H1 (cell line): ENCODE measurements around the gene INPP4B. TPM values are rescaled to one million over a fixed set of nuclear protein-coding genes. Genes with fewer than 3 reads are reported as not detected.

Experiments used
- CTCF ChIA-PET: fragments of 300-600 bp; sonication (Branson Sonifier 250); formaldehyde crosslinking; loops from one replicate; lab custom pipeline; 2021; ENCODE audit not compliant: partially characterized antibody; lab: Charles Lee
- POLR2A ChIA-PET: fragments of 300-600 bp; sonication (Branson Sonifier 250); formaldehyde crosslinking; loops from one replicate; lab custom pipeline; 2021; ENCODE audit warnings: inconsistent platforms; ENCODE audit not compliant: partially characterized antibody; lab: Charles Lee
- DNase-seq, 2 experiments: peaks; one replicate each; pipeline versions ENCODE4 v3.0.0 to v3.0.0-alpha.2; 2010 to 2022; ENCODE audit warnings: low spot score in 2 of 2, low read depth in 1 of 2, mixed read lengths in 1 of 2
- FAIRE-seq: peaks from 2 replicates; lab custom pipeline; 2011; peaks lifted over from hg19 to GRCh38; lab: Jason Lieb, UNC
- H2AFZ ChIP-seq: 2 replicates; pipeline ENCODE4 v1.8.1; 2012; ENCODE audit warnings: low read length, inconsistent platforms
- H2AK5ac ChIP-seq: 2 replicates; pipeline ENCODE4 v1.6.1; 2013; ENCODE audit warnings: low read depth, low read length
- H2BK120ac ChIP-seq: replicated peaks from 2 replicates; pipeline ENCODE3; 2013; ENCODE audit warnings: low read depth, low read length, inconsistent platforms
- H2BK12ac ChIP-seq: 2 replicates; pipeline ENCODE4 v1.6.1; 2013; ENCODE audit warnings: low read depth, low read length
- H2BK15ac ChIP-seq: 2 replicates; pipeline ENCODE4 v1.6.1; 2013; ENCODE audit warnings: low read length
- H2BK20ac ChIP-seq: 2 replicates; pipeline ENCODE4 v1.6.1; 2013; ENCODE audit warnings: low read length
- H2BK5ac ChIP-seq: 2 replicates; pipeline ENCODE4 v1.6.1; 2013; ENCODE audit warnings: low read depth, low read length
- H3K14ac ChIP-seq: 2 replicates; pipeline ENCODE4 v1.6.1; 2013; ENCODE audit warnings: inconsistent platforms; ENCODE audit not compliant: insufficient read length
- H3K18ac ChIP-seq: 2 replicates; pipeline ENCODE4 v1.6.1; 2013; ENCODE audit warnings: low read length; ENCODE audit errors: extremely low read depth
- H3K23ac ChIP-seq: 2 replicates; pipeline ENCODE4 v1.6.1; 2013; ENCODE audit warnings: inconsistent platforms; ENCODE audit not compliant: insufficient read length
- H3K23me2 ChIP-seq: 2 replicates; pipeline ENCODE4 v1.6.1; 2013; ENCODE audit warnings: low read depth, low read length
- H3K27ac ChIP-seq: 2 replicates; pipeline ENCODE4 v1.6.1; 2011; ENCODE audit warnings: low read depth, low read length, inconsistent platforms
- H3K27me3 ChIP-seq, 4 experiments: replicated peaks in 1 of 4; 1 replicate in 1 of 4; 2 replicates in 3 of 4; pipeline versions ENCODE4 v1.6.1 to v1.8.1; 2011 to 2013; ENCODE audit warnings: low read length in 3 of 4, mild to moderate bottlenecking in 3 of 4, inconsistent platforms in 2 of 4, mixed read lengths in 2 of 4, moderate library complexity in 1 of 4; ENCODE audit not compliant: control insufficient read depth in 3 of 4, insufficient read depth in 3 of 4; ENCODE audit errors: extremely low read depth in 1 of 4
- H3K36me3 ChIP-seq, 4 experiments: 2 replicates each; pipeline versions ENCODE4 v1.6.1 to v1.8.1; 2011 to 2013; ENCODE audit warnings: mild to moderate bottlenecking in 4 of 4, low read length in 3 of 4, moderate library complexity in 2 of 4, control low read depth in 1 of 4, inconsistent platforms in 1 of 4; ENCODE audit not compliant: insufficient read depth in 4 of 4, control insufficient read depth in 2 of 4
- H3K4ac ChIP-seq: replicated peaks from 2 replicates; pipeline ENCODE3; 2013; ENCODE audit warnings: low read length, low read depth, mixed read lengths, inconsistent platforms; ENCODE audit not compliant: insufficient read length
- H3K4me1 ChIP-seq, 4 experiments: replicated peaks in 1 of 4; 1 replicate in 1 of 4; 2 replicates in 3 of 4; pipeline versions ENCODE4 v1.6.1 to v1.8.1; 2011 to 2013; ENCODE audit warnings: low read length in 3 of 4, inconsistent platforms in 2 of 4, mixed read lengths in 1 of 4; ENCODE audit not compliant: insufficient read depth in 4 of 4, control insufficient read depth in 3 of 4
- H3K4me2 ChIP-seq, 2 experiments: 2 replicates each; pipeline versions ENCODE4 v1.6.1 to v1.8.1; 2011 to 2013; ENCODE audit warnings: low read depth in 2 of 2, low read length in 2 of 2, control low read depth in 1 of 2, inconsistent platforms in 1 of 2, mild to moderate bottlenecking in 1 of 2; ENCODE audit not compliant: insufficient read depth in 1 of 2
- H3K4me3 ChIP-seq, 4 experiments: fragments of 200-600, 300-600 bp in 1 of 4; sonication (generic), shearing (Covaris generic), sonication (Bioruptor Twin) in 1 of 4; 2 replicates each; pipeline versions ENCODE4 v1.5.1 to v1.8.1; 2011 to 2016; ENCODE audit warnings: low read length in 4 of 4, low read depth in 3 of 4, control low read depth in 2 of 4, inconsistent platforms in 2 of 4, mild to moderate bottlenecking in 2 of 4, mixed read lengths in 1 of 4, moderate library complexity in 1 of 4; ENCODE audit not compliant: insufficient read depth in 2 of 4; ENCODE audit errors: extremely low read depth in 1 of 4
- H3K56ac ChIP-seq: replicated peaks from 2 replicates; pipeline ENCODE3; 2013; ENCODE audit warnings: low read depth, mild to moderate bottlenecking, mixed read lengths, low read length, inconsistent platforms; ENCODE audit not compliant: insufficient read length
- H3K79me1 ChIP-seq: 2 replicates; pipeline ENCODE4 v1.6.1; 2013; ENCODE audit warnings: low read depth, low read length, control low read depth
- H3K79me2 ChIP-seq, 2 experiments: 2 replicates each; pipeline versions ENCODE4 v1.6.1 to v1.8.1; 2012 to 2013; ENCODE audit warnings: low read length in 2 of 2, mild to moderate bottlenecking in 2 of 2, inconsistent platforms in 1 of 2; ENCODE audit not compliant: insufficient read depth in 2 of 2, control insufficient read depth in 1 of 2
- H3K9ac ChIP-seq, 4 experiments: replicated peaks in 1 of 4; 1 replicate in 1 of 4; 2 replicates in 3 of 4; pipeline versions ENCODE4 v1.6.1 to v1.8.1; 2011 to 2013; ENCODE audit warnings: low read depth in 3 of 4, low read length in 3 of 4, control low read depth in 2 of 4, mild to moderate bottlenecking in 2 of 4, moderate library complexity in 2 of 4, inconsistent platforms in 1 of 4; ENCODE audit errors: extremely low read depth in 1 of 4
- H3K9me3 ChIP-seq, 2 experiments: 2 replicates each; pipeline versions ENCODE4 v1.6.1 to v1.8.1; 2012 to 2013; ENCODE audit warnings: mild to moderate bottlenecking in 2 of 2, moderate library complexity in 2 of 2, control low read depth in 1 of 2, inconsistent platforms in 1 of 2, low read depth in 1 of 2, low read length in 1 of 2, mixed read lengths in 1 of 2; ENCODE audit not compliant: insufficient read depth in 2 of 2
- H4K20me1 ChIP-seq, 2 experiments: replicated peaks in 1 of 2; 2 replicates each; pipeline versions ENCODE3 to v1.8.1; 2011 to 2013; ENCODE audit warnings: inconsistent platforms in 2 of 2, low read length in 2 of 2, mild to moderate bottlenecking in 1 of 2; ENCODE audit not compliant: insufficient read depth in 2 of 2, control insufficient read depth in 1 of 2
- H4K5ac ChIP-seq: 2 replicates; pipeline ENCODE4 v1.6.1; 2013; ENCODE audit warnings: low read length, low read depth, mixed read lengths, inconsistent platforms; ENCODE audit not compliant: insufficient read length
- H4K8ac ChIP-seq: 2 replicates; pipeline ENCODE4 v1.8.0; 2013; ENCODE audit warnings: mild to moderate bottlenecking, moderate library complexity, low read length, inconsistent platforms; ENCODE audit not compliant: insufficient read depth; ENCODE audit errors: extremely low read depth
- H4K91ac ChIP-seq: replicated peaks from 2 replicates; pipeline ENCODE3; 2013; ENCODE audit warnings: low read length, mixed read lengths, inconsistent platforms; ENCODE audit not compliant: insufficient read length
- BRCA1 ChIP-seq: IDR thresholded peaks from 2 replicates; pipeline ENCODE4 v1.6.1; 2012; ENCODE audit warnings: low read depth, low read length, improper control_type of control experiment
- CHD1 ChIP-seq: IDR thresholded peaks from 2 replicates; pipeline ENCODE4 v1.6.1; 2012; ENCODE audit warnings: low read depth, low read length, improper control_type of control experiment
- CHD2 ChIP-seq: IDR thresholded peaks from 2 replicates; pipeline ENCODE4 v1.6.1; 2012; ENCODE audit warnings: low read length, improper control_type of control experiment
- JUN ChIP-seq: IDR thresholded peaks from 2 replicates; pipeline ENCODE4 v1.6.1; 2011; ENCODE audit warnings: low read depth, mild to moderate bottlenecking, improper control_type of control experiment, low read length
- KDM4A ChIP-seq: IDR thresholded peaks from one replicate; pipeline ENCODE4 v1.7.1; 2012; ENCODE audit warnings: low read depth, mild to moderate bottlenecking, moderate library complexity, low read length, inconsistent platforms; ENCODE audit not compliant: severe bottlenecking
- MAX ChIP-seq: IDR thresholded peaks from 2 replicates; pipeline ENCODE4 v1.6.1; 2012; ENCODE audit warnings: inconsistent platforms
- POLR2A ChIP-seq, 2 experiments: IDR thresholded peaks; 1 replicate in 1 of 2; 2 replicates in 1 of 2; pipeline ENCODE4 v1.6.1; 2011; ENCODE audit warnings: low read depth in 2 of 2, low read length in 2 of 2, mild to moderate bottlenecking in 2 of 2; ENCODE audit errors: control extremely low read depth in 1 of 2
- RXRA ChIP-seq: IDR thresholded peaks from 2 replicates; pipeline ENCODE4 v1.6.1; 2011; ENCODE audit warnings: low read depth, mild to moderate bottlenecking, low read length, moderate library complexity; ENCODE audit not compliant: insufficient read depth
- SAP30 ChIP-seq: fragments of 300-600 bp; sonication (generic); IDR thresholded peaks from 2 replicates; pipeline ENCODE4 v1.7.1; 2012; ENCODE audit warnings: low read length, moderate library complexity, mild to moderate bottlenecking, inconsistent platforms; ENCODE audit not compliant: insufficient read depth, insufficient replicate concordance
- TAF1 ChIP-seq: IDR thresholded peaks from 2 replicates; pipeline ENCODE4 v1.6.1; 2011; ENCODE audit warnings: mild to moderate bottlenecking, low read depth, low read length
- TEAD4 ChIP-seq: IDR thresholded peaks from 2 replicates; pipeline ENCODE4 v1.6.1; 2012; ENCODE audit warnings: low read depth, low read length, inconsistent platforms, mixed read lengths
- ZNF274 ChIP-seq: IDR thresholded peaks from 2 replicates; pipeline ENCODE4 v1.7.0; 2012; ENCODE audit warnings: low read length, borderline replicate concordance; ENCODE audit errors: extremely low read depth
- WGBS, 2 experiments: shearing (Covaris generic) in 1 of 2; methylation state at CpG; one replicate each; pipeline versions ENCODE4 v1.1.6 to v1.1.7; 2013 to 2015; ENCODE audit warnings: low lambda C conversion rate in 2 of 2, mixed read lengths in 2 of 2, inconsistent platforms in 1 of 2, low coverage in 1 of 2, missing lambda C conversion rate in 1 of 2; ENCODE audit not compliant: insufficient replicate concordance in 2 of 2, insufficient coverage in 1 of 2, insufficient read length in 1 of 2; ENCODE audit errors: extremely low coverage in 1 of 2, missing lambda C conversion rate in 1 of 2; 5-methylcytosine and 5-hydroxymethylcytosine counted together
- polyA plus RNA-seq, 7 experiments: library from polyadenylated mRNA; depleted of rRNA in 3 of 7; stranded (reverse) in 5 of 7; unstranded in 2 of 7; fragments of >200 nt in 5 of 7; fragments of 200-250 nt in 2 of 7; gene quantifications; 1 replicate in 5 of 7; 2 replicates in 1 of 7; 4 replicates in 1 of 7; pipeline versions ENCODE4 v1.2.1 to v1.2.3, GENCODE V29; 2011 to 2013; ENCODE audit warnings: missing spikeins in 2 of 7, mixed read lengths in 2 of 7
- total RNA-seq: library from RNA; stranded (reverse); fragmentation: NEBNext Ultra II Directional; extraction: Animal tissue kit (Norgen Biotek cat#: 25700); gene quantifications from 2 replicates; pipeline ENCODE4 v1.2.1, GENCODE V29; 2021
- TF ChIP-seq, protein P1 (sequence below), 3 experiments: IDR thresholded peaks; 1 replicate in 2 of 3; 2 replicates in 1 of 3; pipeline versions ENCODE4 v1.5.1 to v1.6.1; 2011; ENCODE audit warnings: low read length in 3 of 3, mild to moderate bottlenecking in 3 of 3, inconsistent platforms in 2 of 3, low read depth in 1 of 3, moderate library complexity in 1 of 3; ENCODE audit not compliant: insufficient read depth in 1 of 3; ENCODE audit errors: control extremely low read depth in 1 of 3

Gene INPP4B
- total and polyA plus RNA-seq, 2 of the 8 experiments (the other 6 are each of a cell fraction or from before 2014, with no cell fraction given): 0.11 to 0.54 TPM

DNA sequence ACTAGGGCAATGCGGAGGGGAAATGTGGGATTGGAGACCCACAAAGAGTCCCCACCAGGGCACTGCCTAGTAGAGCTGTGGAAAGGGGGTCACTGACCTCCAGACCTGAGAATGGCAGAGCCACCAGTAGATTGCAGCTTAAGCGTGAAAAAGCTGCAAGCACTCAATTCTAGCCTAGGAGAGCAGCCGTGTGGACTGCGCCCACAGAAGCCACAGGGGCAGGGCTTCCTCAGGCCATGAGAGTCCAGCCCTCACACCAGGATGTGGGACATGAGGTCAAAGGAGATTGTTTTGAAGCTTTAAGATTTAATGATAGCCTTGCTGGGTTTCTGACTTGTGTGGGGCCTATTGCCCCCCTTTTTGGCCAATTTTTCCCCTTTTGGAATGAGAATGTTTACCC is 379.0 kb downstream of the INPP4B start:
- CTCF ChIA-PET: interaction anchor here (1.6 kb wide), 1 partner anchor 9 kb away, joined by 5 read pairs; no protein-coding TSS in a partner anchor
- Histone ChIP-seq H3K4me1 (no peaks in the 10 kb centered on the region), H2AK5ac (no peak overlapping the region), H2AFZ (no peak overlapping the region), H3K9me3 (no peaks in the 10 kb centered on the region), H3K4me3 (no peak overlapping the region), H2BK120ac (no peak overlapping the region), H3K4ac (no peak overlapping the region), H3K14ac (no peak overlapping the region), H2BK20ac (no peak overlapping the region), H4K8ac (no peak overlapping the region), H3K27ac (no peak overlapping the region), H3K9ac (no peak overlapping the region), H4K20me1 (no peaks in the 10 kb centered on the region), H4K91ac (no peak overlapping the region), H3K79me1 (no peaks in the 10 kb centered on the region), H3K4me2 (no peak overlapping the region), H3K79me2 (no peaks in the 10 kb centered on the region), H2BK5ac (no peak overlapping the region), H3K23me2 (no peaks in the 10 kb centered on the region), H3K36me3 (no peaks in the 10 kb centered on the region), H3K27me3 (no peaks in the 10 kb centered on the region), H3K56ac (no peak overlapping the region), H3K23ac (no peak overlapping the region), H2BK15ac (no peak overlapping the region), H2BK12ac (no peak overlapping the region), H3K18ac (no peak overlapping the region), H4K5ac (no peak overlapping the region)
- FAIRE-seq (no peak), DNase-seq (no peak)
- POLR2A ChIA-PET: no interaction called here
- 92% methylated on average over 4 of the region's 4 CpGs; no CpG with 5 or more reads in 1 of the 2 experiments for WGBS, 2 experiments
- TF ChIP-seq KDM4A (no peak), RXRA (no peak), BRCA1 (no peak), SAP30 (no peak), TEAD4 (no peak), CHD1 (no peak), ZNF274 (no peak), MAX (no peak), CHD2 (no peak), JUN (no peak), TAF1 (no peak), POLR2A (IDR thresholded peaks at IDR 0.05; ENCODE audit: control extremely low read depth in 1 of 2, low read depth in 2 of 2, low read length in 2 of 2) (no peak)
- TF ChIP-seq, protein P1, sequence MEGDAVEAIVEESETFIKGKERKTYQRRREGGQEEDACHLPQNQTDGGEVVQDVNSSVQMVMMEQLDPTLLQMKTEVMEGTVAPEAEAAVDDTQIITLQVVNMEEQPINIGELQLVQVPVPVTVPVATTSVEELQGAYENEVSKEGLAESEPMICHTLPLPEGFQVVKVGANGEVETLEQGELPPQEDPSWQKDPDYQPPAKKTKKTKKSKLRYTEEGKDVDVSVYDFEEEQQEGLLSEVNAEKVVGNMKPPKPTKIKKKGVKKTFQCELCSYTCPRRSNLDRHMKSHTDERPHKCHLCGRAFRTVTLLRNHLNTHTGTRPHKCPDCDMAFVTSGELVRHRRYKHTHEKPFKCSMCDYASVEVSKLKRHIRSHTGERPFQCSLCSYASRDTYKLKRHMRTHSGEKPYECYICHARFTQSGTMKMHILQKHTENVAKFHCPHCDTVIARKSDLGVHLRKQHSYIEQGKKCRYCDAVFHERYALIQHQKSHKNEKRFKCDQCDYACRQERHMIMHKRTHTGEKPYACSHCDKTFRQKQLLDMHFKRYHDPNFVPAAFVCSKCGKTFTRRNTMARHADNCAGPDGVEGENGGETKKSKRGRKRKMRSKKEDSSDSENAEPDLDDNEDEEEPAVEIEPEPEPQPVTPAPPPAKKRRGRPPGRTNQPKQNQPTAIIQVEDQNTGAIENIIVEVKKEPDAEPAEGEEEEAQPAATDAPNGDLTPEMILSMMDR (IDR thresholded peaks at IDR 0.05; ENCODE audit: control extremely low read depth in 1 of 3, insufficient read depth in 1 of 3, low read depth in 1 of 3, low read length in 3 of 3): no peak
